ENCODE data around the gene TRAPPC6A. TPM values are rescaled to one million over a fixed set of nuclear protein-coding genes. Genes with fewer than 3 reads are reported as not detected.

Gene TRAPPC6A
- total RNA-seq, 1 donor from 2014 or later = 86.2 TPM

DNA sequence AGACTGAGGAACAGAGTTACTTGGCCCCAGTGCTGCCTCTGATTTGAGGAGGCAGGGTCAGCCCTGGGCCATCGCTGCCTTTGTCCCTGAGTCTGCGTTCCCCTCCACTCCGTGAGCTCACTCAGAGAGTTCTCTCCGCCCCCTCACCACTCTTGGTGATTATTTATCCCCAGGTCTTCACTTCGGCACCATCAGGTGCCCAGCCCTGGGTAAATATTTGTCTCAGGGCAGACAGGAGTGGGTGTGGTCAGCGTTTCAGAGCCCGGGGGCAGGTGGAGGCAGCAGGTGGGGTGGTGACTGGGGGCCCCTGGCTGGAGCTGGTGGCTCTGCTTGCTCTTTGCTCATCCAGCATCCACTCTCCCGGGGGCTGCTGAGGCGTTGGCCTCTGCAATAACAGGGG lies 64.4 kb downstream of the TRAPPC6A start:
- H3K4me3 Mint-ChIP-seq (ENCODE audit: unreplicated experiment) = no peak overlapping the region
- no peak for DNase-seq (ENCODE audit: low spot score)
- H3K36me3 Mint-ChIP-seq (ENCODE audit: low read depth, unreplicated experiment) = no peaks in the 10 kb centered on the region
- H3K4me1 Mint-ChIP-seq (ENCODE audit: unreplicated experiment) = peaks cover 2% of the 10 kb centered on the region
- peaks cover 10% of the 10 kb centered on the region for H3K27me3 Mint-ChIP-seq (ENCODE audit: unreplicated experiment)
- H3K27ac Mint-ChIP-seq (ENCODE audit: unreplicated experiment) = no peak overlapping the region
- H3K9me3 Mint-ChIP-seq (ENCODE audit: unreplicated experiment) = no peaks in the 10 kb centered on the region
- TF ChIP-seq CTCF (IDR thresholded peaks at IDR 0.05; ENCODE audit: unreplicated experiment) = no peak

Other genes starting within 250 kb of the TRAPPC6A start
- gene APOC4, start 236.0 kb downstream of the TRAPPC6A start, total RNA-seq (ENCODE audit: unreplicated experiment) = not detected
- not detected for gene APOC2, start 232.2 kb downstream of the TRAPPC6A start, total RNA-seq (ENCODE audit: unreplicated experiment)
- 144 TPM for gene CLPTM1, start 222.9 kb downstream of the TRAPPC6A start, total RNA-seq (ENCODE audit: unreplicated experiment)
- 8.2 TPM for gene RELB, start 176.8 kb downstream of the TRAPPC6A start, total RNA-seq (ENCODE audit: unreplicated experiment)
- gene CLASRP, start 139.2 kb downstream of the TRAPPC6A start, total RNA-seq (ENCODE audit: unreplicated experiment) = 72.2 TPM
- 0.54 TPM for gene ZNF296, start 101.8 kb downstream of the TRAPPC6A start, total RNA-seq (ENCODE audit: unreplicated experiment)
- gene GEMIN7, start 99.0 kb downstream of the TRAPPC6A start, total RNA-seq (ENCODE audit: unreplicated experiment) = 30.8 TPM
- gene PPP1R37, start 85.1 kb downstream of the TRAPPC6A start, total RNA-seq (ENCODE audit: unreplicated experiment) = 34.7 TPM
- gene NKPD1, start 17.3 kb downstream of the TRAPPC6A start, total RNA-seq (ENCODE audit: unreplicated experiment) = 0.67 TPM
- 22.7 TPM for gene BLOC1S3, start 547 bp upstream of the TRAPPC6A start, total RNA-seq (ENCODE audit: unreplicated experiment)
- gene EXOC3L2, start 67.2 kb upstream of the TRAPPC6A start, total RNA-seq (ENCODE audit: unreplicated experiment) = 5.5 TPM
- gene MARK4, start 73.0 kb upstream of the TRAPPC6A start, total RNA-seq (ENCODE audit: unreplicated experiment) = 165 TPM
- gene CKM, start 144.6 kb upstream of the TRAPPC6A start, total RNA-seq (ENCODE audit: unreplicated experiment) = not detected
- 0.44 TPM for gene KLC3, start 162.5 kb upstream of the TRAPPC6A start, total RNA-seq (ENCODE audit: unreplicated experiment)
- gene ERCC2, start 192.3 kb upstream of the TRAPPC6A start, total RNA-seq (ENCODE audit: unreplicated experiment) = 44.2 TPM
- 13.2 TPM for gene PPP1R13L, start 226.8 kb upstream of the TRAPPC6A start, total RNA-seq (ENCODE audit: unreplicated experiment)
- 4.4 TPM for gene POLR1G, start 228.4 kb upstream of the TRAPPC6A start, total RNA-seq (ENCODE audit: unreplicated experiment)
- gene ERCC1, start 245.7 kb upstream of the TRAPPC6A start, total RNA-seq (ENCODE audit: unreplicated experiment) = 62.8 TPM